C1 segment of cervical spinal cord (tissue), 14 donors: ENCODE results near the gene GABRA5.
A peak's percentile ranks its signal among the peaks of the same experiment; 100 is the strongest.
"Not testable (repeated sequence)": the region's sequence is repeated elsewhere in the genome, so short reads cannot be mapped to it uniquely, and the experiment has no call there.

ENCODE experiments used
- DNase-seq, 14 donors: peaks; one replicate each; lab custom pipeline; 2025; lab: John Stamatoyannopoulos, UW

GABRA5 gene

GRCh38 chr15:26866298-26867199 is at the start of gene GABRA5:
GABRA5 (plus strand) TSS chr15:26867062; CDS start chr15:26869249, 2,187 bp downstream.
- peak in 1 of 14 donors; percentile 7 for DNase-seq

- DNase-seq: not testable (repeated sequence)
These were observed 35.7 kb upstream of the GABRA5 start for GRCh38 chr15:26831191-26831590.

- DNase-seq: no peak
These were observed 34.9 kb upstream of the GABRA5 start for GRCh38 chr15:26831951-26832350.

GRCh38 chr15:26838742-26839460 is 28.0 kb upstream of the GABRA5 start:
- DNase-seq: no peak

- DNase-seq: no peak
These were observed 25.3 kb upstream of the GABRA5 start for GRCh38 chr15:26841514-26841913.

- DNase-seq: no peak
These were observed 24.9 kb upstream of the GABRA5 start for GRCh38 chr15:26841941-26842340.

- DNase-seq: no peak
These were observed 24.5 kb upstream of the GABRA5 start for GRCh38 chr15:26842391-26842790.

- no peak for DNase-seq
These were observed 22.0 kb upstream of the GABRA5 start for GRCh38 chr15:26844901-26845300.

GRCh38 chr15:26848498-26848897 is 18.4 kb upstream of the GABRA5 start:
- no peak for DNase-seq

- no peak for DNase-seq
These were observed 16.7 kb upstream of the GABRA5 start for GRCh38 chr15:26850161-26850560.

GRCh38 chr15:26852980-26853379 is 13.9 kb upstream of the GABRA5 start:
- DNase-seq: no peak

- no peak for DNase-seq
These were observed 12.4 kb upstream of the GABRA5 start for GRCh38 chr15:26854435-26854834.

GRCh38 chr15:26864664-26865191 is 2.1 kb upstream of the GABRA5 start:
- peak in 4 of 14 donors; percentile 6 to 14 (median 8) for DNase-seq

GRCh38 chr15:26867200-26868007 is 542 bp downstream of the GABRA5 start:
- no peak for DNase-seq

- no peak for DNase-seq
These were observed 1.3 kb downstream of the GABRA5 start for GRCh38 chr15:26868029-26868685.

- no peak for DNase-seq
These were observed 2.8 kb downstream of the GABRA5 start for GRCh38 chr15:26869628-26870027.

GRCh38 chr15:26870346-26870745 is 3.5 kb downstream of the GABRA5 start:
- no peak for DNase-seq

GRCh38 chr15:26872206-26872605 is 5.3 kb downstream of the GABRA5 start:
- no peak for DNase-seq

- peak in 1 of 14 donors; percentile 21 for DNase-seq
These were observed 7.0 kb downstream of the GABRA5 start for GRCh38 chr15:26873846-26874245.

GRCh38 chr15:26874774-26875475 is 8.1 kb downstream of the GABRA5 start:
- no peak for DNase-seq
